ENCODE results near the gene NOTCH1. TPM values are rescaled to one million over a fixed set of nuclear protein-coding genes. Genes with fewer than 3 reads are reported as not detected.

NOTCH1 gene
- total RNA-seq, 1 donor from 2014 or later, result 39.7 TPM

DNA sequence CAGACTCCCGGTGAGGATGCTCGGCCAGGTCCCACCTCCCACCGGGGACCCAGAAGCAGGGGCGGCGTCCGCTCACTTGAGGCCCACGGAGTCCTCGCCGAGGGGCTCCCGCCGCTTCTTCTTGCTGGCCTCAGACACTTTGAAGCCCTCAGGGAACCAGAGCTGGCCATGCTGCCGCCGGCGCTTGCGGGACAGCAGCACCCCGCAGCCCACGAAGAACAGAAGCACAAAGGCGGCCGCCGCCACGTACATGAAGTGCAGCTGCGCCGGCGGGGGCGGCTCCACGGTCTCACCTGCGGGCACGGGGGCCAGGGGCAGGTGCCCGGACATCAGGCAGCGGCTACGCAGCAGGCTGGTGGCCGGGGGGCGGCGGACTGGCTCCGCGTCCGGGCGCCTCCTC, 43.7 kb downstream of the NOTCH1 start:
- H3K4me3 ChIP-seq (ENCODE audit: low read depth, low read length), result no peak overlapping the region
- DNase-seq (ENCODE audit: low read depth), result no peak
- TF ChIP-seq, protein P1, sequence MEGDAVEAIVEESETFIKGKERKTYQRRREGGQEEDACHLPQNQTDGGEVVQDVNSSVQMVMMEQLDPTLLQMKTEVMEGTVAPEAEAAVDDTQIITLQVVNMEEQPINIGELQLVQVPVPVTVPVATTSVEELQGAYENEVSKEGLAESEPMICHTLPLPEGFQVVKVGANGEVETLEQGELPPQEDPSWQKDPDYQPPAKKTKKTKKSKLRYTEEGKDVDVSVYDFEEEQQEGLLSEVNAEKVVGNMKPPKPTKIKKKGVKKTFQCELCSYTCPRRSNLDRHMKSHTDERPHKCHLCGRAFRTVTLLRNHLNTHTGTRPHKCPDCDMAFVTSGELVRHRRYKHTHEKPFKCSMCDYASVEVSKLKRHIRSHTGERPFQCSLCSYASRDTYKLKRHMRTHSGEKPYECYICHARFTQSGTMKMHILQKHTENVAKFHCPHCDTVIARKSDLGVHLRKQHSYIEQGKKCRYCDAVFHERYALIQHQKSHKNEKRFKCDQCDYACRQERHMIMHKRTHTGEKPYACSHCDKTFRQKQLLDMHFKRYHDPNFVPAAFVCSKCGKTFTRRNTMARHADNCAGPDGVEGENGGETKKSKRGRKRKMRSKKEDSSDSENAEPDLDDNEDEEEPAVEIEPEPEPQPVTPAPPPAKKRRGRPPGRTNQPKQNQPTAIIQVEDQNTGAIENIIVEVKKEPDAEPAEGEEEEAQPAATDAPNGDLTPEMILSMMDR (conservative IDR thresholded peaks at IDR 0.05; ENCODE audit: low read depth, low read length), result no peak

DNA sequence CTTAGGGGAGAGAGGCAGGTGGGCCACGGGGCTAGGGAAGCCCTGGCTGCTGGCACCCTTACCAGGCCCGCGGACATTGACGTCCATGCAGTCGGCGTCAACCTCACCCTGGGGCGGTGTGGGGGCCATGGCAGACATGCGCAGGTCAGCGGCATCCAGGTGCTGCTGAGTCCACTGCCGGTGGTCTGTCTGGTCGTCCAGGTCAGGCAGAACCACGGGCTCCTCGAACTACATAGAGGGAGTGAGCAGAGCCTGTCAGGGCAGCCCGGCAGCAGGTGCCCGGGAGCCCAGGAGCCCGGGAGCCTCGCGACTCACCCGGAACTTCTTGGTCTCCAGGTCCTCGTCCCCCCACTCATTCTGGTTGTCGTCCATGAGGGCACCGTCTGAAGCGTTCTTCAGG, 44.2 kb downstream of the NOTCH1 start:
- H3K4me3 ChIP-seq (ENCODE audit: low read depth, low read length), result no peak overlapping the region
- no peak for DNase-seq (ENCODE audit: low read depth)
- TF ChIP-seq, protein P1 (conservative IDR thresholded peaks at IDR 0.05; ENCODE audit: low read depth, low read length), result no peak

DNA sequence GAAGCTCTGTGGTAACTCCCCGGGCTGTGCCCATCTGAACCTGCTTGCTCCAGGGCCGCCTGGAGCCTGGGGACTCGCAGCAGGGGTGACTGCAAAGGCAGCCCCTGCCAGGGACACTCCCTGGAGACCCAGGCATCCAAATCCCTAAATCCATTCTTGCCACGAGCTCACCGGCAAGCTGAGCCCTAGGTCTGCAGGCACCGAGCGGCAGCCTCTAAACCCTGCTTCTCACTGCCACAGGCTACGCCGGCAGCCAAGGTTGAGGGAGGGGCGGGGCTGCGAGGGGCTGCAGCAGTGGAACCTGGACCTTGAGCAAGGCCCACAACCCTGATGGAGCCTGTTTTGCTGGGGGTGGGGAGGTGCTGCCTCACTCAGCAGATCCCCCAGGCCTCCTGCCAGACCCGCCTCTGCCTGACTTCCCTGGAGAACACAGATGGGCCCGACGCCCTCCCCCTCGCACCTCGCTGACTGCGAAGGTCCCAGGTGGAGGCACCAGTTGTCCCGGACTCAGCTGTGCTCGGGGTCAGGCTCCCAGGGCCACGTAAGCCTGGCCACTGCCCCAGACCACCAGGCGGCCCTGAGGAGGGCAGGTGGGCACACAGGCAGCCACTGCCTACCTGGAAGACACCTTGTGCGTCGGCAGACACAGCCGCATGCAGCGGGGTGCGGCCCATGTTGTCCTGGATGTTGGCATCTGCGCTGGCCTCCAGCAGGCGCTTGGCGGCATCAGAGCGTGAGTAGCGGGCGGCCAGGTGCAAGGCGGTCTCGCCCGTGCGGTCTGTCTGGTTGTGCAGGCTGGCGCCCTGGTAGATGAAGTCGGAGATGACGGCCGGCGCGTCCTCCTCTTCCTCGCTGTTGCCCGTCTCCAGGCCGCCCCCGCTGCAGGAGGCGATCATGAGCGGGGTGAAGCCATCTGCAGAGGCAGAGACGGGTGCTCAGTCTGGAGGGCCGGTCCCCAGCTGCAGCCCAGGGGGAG, 45.6 kb downstream of the NOTCH1 start:
- no peak overlapping the region for H3K4me3 ChIP-seq (ENCODE audit: low read depth, low read length)
- TF ChIP-seq, protein P1 (conservative IDR thresholded peaks at IDR 0.05; ENCODE audit: low read depth, low read length), result no peak
- no peak for DNase-seq (ENCODE audit: low read depth)

DNA sequence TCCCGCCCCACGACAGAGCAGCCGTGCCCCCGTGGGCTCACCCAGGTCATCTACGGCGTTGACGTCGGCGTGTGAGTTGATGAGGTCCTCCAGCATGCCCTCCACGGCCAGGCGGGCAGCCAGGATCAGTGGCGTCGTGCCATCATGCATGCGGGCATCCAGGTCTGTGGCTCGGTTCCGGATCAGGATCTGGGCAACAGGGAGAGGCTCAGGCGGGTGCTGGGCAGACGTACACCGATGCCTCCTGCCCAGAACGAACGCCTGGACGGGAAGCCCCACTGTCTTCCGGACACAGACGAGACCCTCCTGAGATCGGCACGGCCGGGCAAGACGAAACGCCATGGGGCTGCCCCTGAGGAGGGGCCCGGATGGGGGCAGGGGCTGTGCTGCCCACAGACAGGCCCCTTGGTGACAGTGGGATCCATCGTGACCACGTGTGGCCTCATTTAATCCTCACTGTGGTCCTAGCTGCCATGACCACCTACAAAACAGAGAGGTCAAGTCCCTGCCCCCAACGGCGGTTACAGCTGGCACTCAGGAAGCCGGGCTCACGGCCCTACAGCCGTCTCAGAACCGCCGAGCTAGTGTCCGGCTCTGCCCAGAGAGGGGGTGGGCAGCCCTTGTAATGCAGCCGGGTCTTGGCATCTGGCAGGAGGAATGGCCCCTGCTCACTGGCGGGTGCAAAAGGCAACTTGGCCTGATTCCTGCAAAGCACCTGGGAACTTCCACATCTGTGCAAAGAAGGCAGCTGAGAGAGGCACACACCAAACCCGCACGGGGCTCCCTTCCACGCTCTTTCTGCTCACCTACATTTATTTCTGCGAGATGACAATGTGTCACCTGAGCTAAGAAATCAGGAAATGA, 46.5 kb downstream of the NOTCH1 start:
- no peak overlapping the region for H3K4me3 ChIP-seq (ENCODE audit: low read depth, low read length)
- TF ChIP-seq, protein P1 (conservative IDR thresholded peaks at IDR 0.05; ENCODE audit: low read depth, low read length), result no peak
- DNase-seq (ENCODE audit: low read depth), result no peak

DNA sequence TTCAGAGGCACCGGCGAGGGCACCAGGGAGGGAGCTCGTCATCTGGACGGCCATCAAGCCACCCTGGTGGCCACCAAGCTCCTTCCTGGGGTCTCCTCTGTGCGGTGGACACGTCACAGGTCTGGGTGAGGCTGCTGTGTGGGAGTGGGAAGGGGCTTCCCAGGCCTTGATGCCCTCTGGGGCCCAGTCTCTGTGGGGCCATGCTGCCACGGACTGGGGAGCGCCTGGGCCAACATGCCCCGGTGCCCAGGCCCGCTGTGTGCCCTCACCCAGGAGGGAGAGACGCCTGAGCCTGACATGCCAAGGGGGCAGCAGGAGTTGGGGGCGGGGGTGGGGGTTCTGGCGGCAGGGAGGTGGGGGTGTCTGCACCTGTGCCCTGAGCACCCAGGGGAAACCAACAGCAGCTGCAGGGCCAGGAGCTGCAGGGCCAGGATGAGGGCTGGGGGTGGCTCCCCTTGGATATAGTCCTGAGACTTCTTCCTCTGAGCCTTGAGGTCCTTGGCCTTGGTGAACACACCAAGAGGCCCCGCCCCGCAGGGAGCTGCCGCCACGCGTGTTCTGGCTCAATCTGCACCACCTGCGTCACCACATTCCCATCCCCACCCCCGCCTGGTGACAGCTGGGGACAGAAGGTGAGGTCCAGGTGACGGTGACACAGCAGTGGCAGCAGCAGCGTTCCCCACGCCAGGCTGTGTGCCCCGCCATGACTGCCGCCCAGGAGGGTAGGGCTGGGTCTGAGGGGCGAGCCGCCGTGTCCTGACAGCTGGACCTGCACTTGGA, 47.7 kb downstream of the NOTCH1 start:
- TF ChIP-seq, protein P1 (conservative IDR thresholded peaks at IDR 0.05; ENCODE audit: low read depth, low read length), result no peak
- DNase-seq (ENCODE audit: low read depth), result no peak
- no peak overlapping the region for H3K4me3 ChIP-seq (ENCODE audit: low read depth, low read length)

DNA sequence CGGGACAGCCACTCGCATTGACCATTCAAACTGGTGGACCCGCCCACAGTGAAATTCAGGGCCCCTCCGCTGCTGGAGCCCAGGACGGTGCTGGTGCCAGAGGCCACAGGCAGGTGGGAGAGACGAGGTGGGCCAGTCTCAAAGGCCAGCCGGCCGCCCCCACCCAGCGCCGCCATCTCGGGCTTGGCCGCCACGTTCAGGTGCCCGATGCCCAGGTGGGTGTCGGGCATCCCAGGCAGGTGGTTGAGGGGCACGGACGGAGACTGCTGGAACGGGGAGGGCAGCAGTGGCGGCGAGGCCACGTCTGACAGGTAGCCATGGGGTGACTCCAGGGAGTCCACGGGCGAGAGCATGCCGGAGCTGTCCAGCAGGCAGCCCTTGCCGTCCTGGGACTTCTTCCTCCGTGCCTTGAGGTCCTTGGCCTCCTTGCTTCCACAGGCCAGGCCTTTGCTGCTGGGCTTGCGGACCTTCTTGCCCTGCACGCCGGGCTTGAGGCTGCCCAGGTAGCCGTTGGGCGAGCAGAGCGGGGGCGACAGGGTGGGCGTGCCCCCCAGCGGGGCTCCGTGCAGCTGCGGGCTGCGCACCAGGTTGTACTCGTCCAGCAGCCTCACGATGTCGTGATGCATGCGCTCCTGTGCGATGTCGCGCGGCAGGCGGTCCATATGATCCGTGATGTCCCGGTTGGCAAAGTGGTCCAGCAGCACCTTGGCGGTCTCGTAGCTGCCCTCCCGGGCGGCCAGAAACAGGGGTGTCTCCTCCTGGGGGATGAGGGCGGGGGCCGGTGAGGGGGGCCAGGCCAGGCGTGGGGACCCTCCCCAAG, 48.8 kb downstream of the NOTCH1 start:
- H3K4me3 ChIP-seq (ENCODE audit: low read depth, low read length), result no peak overlapping the region
- no peak for DNase-seq (ENCODE audit: low read depth)
- TF ChIP-seq, protein P1 (conservative IDR thresholded peaks at IDR 0.05; ENCODE audit: low read depth, low read length), result no peak
